HG03097 (cell line): ENCODE results near the gene GRXCR2.
"Not testable (repeated sequence)": the region's sequence is repeated elsewhere in the genome, so short reads cannot be mapped to it uniquely, and the experiment has no call there.

ENCODE experiments used
- ATAC-seq: cut with Tn5 transposase; IDR thresholded peaks from one replicate; pipeline ENCODE4 v1.9.1; 2021; ENCODE audit not compliant: unreplicated experiment, low FRiP score

The GRXCR2 gene

GRCh38 chr5:145887976-145888574 is 15.3 kb upstream of the GRXCR2 start:
- no peak for ATAC-seq

GRCh38 chr5:145887217-145887616 is 14.4 kb upstream of the GRXCR2 start:
- no peak for ATAC-seq

- no peak for ATAC-seq
Observed at GRCh38 chr5:145874765-145875164, 2.0 kb upstream of the GRXCR2 start.

GRCh38 chr5:145872486-145872885 is 328 bp downstream of the GRXCR2 start:
- ATAC-seq: no peak

GRCh38 chr5:145869753-145870152 is 3.1 kb downstream of the GRXCR2 start:
- no peak for ATAC-seq

- no peak for ATAC-seq
Observed at GRCh38 chr5:145867806-145868205, 5.0 kb downstream of the GRXCR2 start.

GRCh38 chr5:145864432-145864831 is 8.4 kb downstream of the GRXCR2 start:
- ATAC-seq: not testable (repeated sequence)

- no peak for ATAC-seq
Observed at GRCh38 chr5:145863003-145863402, 9.8 kb downstream of the GRXCR2 start.

GRCh38 chr5:145859897-145860296 is 12.9 kb downstream of the GRXCR2 start:
- ATAC-seq: no peak

GRCh38 chr5:145859453-145859852 is 13.4 kb downstream of the GRXCR2 start:
- ATAC-seq: no peak

- no peak for ATAC-seq
Observed at GRCh38 chr5:145858959-145859358, 13.9 kb downstream of the GRXCR2 start.

- no peak for ATAC-seq
Observed at GRCh38 chr5:145856285-145856818, 16.5 kb downstream of the GRXCR2 start.

GRCh38 chr5:145855763-145856267 is 17.0 kb downstream of the GRXCR2 start:
- no peak for ATAC-seq

GRCh38 chr5:145854651-145855258 is 18.1 kb downstream of the GRXCR2 start:
- ATAC-seq: no peak

- ATAC-seq: no peak
Observed at GRCh38 chr5:145853781-145854376, 18.9 kb downstream of the GRXCR2 start.

GRCh38 chr5:145852990-145853389 is 19.8 kb downstream of the GRXCR2 start:
- no peak for ATAC-seq

GRCh38 chr5:145848854-145849253 is 24.0 kb downstream of the GRXCR2 start:
- ATAC-seq: no peak

GRCh38 chr5:145847499-145848497 is 25.0 kb downstream of the GRXCR2 start:
- ATAC-seq: no peak

GRCh38 chr5:145846081-145846480 is 26.7 kb downstream of the GRXCR2 start:
- ATAC-seq: no peak

GRCh38 chr5:145841299-145841698 is 31.5 kb downstream of the GRXCR2 start:
- ATAC-seq: no peak
